H1 (cell line): Measurements from ENCODE around the gene WNK2. TPM values are rescaled to one million over a fixed set of nuclear protein-coding genes. Genes with fewer than 3 reads are reported as not detected.

Experiments used
- EZH2 ChIP-seq: fragments of 200-600 bp; sonication (generic); IDR thresholded peaks from 2 replicates; pipeline ENCODE4 v1.7.1; 2012; ENCODE audit warnings: low read depth, mild to moderate bottlenecking, moderate library complexity, low read length, inconsistent platforms; ENCODE audit not compliant: severe bottlenecking
- GTF2F1 ChIP-seq: IDR thresholded peaks from 2 replicates; pipeline ENCODE4 v1.6.1; 2012; ENCODE audit warnings: low read depth, low read length, improper control_type of control experiment, borderline replicate concordance
- KDM1A ChIP-seq: fragments of 200-600, 300-600 bp; sonication (generic); IDR thresholded peaks from 2 replicates; pipeline ENCODE4 v1.7.1; 2016; ENCODE audit warnings: mild to moderate bottlenecking, low read length, borderline replicate concordance
- RBBP5 ChIP-seq: IDR thresholded peaks from 2 replicates; pipeline ENCODE4 v1.7.1; 2012; ENCODE audit warnings: low read depth, mild to moderate bottlenecking, inconsistent platforms, low read length, moderate library complexity, borderline replicate concordance
- SP1 ChIP-seq: IDR thresholded peaks from 2 replicates; pipeline ENCODE4 v1.6.1; 2011; ENCODE audit warnings: low read depth, low read length
- YY1 ChIP-seq: IDR thresholded peaks from 2 replicates; pipeline ENCODE4 v1.6.1; 2011; ENCODE audit warnings: low read depth, mild to moderate bottlenecking, low read length
- polyA plus RNA-seq, 7 experiments: library from polyadenylated mRNA; depleted of rRNA in 3 of 7; stranded (reverse) in 5 of 7; unstranded in 2 of 7; fragments of >200 nt in 5 of 7; fragments of 200-250 nt in 2 of 7; gene quantifications; 1 replicate in 5 of 7; 2 replicates in 1 of 7; 4 replicates in 1 of 7; pipeline versions ENCODE4 v1.2.1 to v1.2.3, GENCODE V29; 2011 to 2013; ENCODE audit warnings: missing spikeins in 2 of 7, mixed read lengths in 2 of 7
- total RNA-seq: library from RNA; stranded (reverse); fragmentation: NEBNext Ultra II Directional; extraction: Animal tissue kit (Norgen Biotek cat#: 25700); gene quantifications from 2 replicates; pipeline ENCODE4 v1.2.1, GENCODE V29; 2021
- TF ChIP-seq, protein P1 (sequence below): IDR thresholded peaks from 2 replicates; pipeline ENCODE4 v1.6.1; 2012; ENCODE audit warnings: low read length, inconsistent platforms

WNK2 gene
- total and polyA plus RNA-seq, 2 of the 8 experiments (the other 6 are each of a cell fraction or from before 2014, with no cell fraction given) = 12.0 to 87.2 TPM

DNA sequence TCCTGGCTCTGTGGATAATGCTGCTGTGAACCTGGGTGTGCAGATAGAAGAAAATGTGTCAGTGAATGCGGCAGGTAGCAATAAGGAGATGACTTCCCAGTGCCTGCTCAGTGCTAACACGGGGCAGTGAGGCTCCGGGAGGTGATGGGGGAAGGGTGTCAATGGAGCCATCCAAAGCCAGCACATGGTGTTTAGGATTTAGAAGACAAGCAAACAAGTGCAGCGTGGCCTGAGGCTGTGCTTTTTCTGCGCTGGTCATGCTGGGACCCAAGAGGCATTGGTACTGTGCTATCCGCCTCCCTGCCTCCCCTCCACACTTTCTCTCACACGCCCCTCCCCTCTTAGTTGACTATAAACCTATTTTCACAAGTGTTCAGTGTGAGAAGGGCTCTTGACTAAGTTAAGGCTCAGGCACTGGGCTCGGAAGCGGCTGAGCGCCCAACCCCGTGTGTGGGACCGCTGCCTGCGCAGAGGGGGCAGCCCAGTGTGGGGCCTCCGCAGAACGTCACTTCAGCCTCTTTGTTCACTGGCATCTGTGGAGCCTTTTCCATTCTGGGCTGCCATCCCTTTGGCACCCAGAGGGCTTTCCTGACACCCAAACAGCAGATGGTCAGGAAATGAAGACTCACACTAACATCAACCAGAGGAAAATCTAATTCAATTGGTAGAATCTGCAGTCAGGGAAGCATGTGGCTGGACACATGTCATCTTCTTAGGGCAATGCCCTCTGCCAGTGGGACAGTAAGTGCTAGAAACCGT lies 28.0 kb upstream of the WNK2 start (continued):
- no peak for TF ChIP-seq GTF2F1
- no peak for TF ChIP-seq YY1
- no peak for TF ChIP-seq SP1
- TF ChIP-seq, protein P1, sequence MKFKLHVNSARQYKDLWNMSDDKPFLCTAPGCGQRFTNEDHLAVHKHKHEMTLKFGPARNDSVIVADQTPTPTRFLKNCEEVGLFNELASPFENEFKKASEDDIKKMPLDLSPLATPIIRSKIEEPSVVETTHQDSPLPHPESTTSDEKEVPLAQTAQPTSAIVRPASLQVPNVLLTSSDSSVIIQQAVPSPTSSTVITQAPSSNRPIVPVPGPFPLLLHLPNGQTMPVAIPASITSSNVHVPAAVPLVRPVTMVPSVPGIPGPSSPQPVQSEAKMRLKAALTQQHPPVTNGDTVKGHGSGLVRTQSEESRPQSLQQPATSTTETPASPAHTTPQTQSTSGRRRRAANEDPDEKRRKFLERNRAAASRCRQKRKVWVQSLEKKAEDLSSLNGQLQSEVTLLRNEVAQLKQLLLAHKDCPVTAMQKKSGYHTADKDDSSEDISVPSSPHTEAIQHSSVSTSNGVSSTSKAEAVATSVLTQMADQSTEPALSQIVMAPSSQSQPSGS = no peak
- TF ChIP-seq EZH2 = no peak
- TF ChIP-seq RBBP5 = no peak
- TF ChIP-seq KDM1A = no peak
